ENCODE measurements around the gene KIAA1549.
"Not testable (repeated sequence)": the region's sequence is repeated elsewhere in the genome, so short reads cannot be mapped to it uniquely, and the experiment has no call there.

The KIAA1549 gene

DNA sequence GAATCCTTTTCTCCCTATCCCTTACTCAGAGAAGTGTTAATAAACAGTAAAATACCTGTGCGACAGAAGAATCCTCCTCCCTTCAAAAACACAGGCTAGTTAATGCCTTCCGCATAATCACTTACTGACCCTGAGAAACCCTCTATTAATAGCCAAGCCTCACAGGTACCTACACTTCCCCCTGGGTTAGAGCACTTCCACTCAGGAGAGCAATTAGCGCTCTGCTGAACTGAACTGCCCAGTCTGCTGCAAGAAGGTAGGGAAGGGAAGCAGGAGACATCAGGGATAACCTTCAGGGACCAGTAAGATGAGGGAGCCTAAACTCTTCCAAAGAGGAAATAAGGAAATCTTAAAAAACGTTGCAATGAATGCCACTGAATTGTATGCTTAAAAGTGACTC, 39.6 kb downstream of the KIAA1549 start:
- no peak for DNase-seq (ENCODE audit: low spot score)

DNA sequence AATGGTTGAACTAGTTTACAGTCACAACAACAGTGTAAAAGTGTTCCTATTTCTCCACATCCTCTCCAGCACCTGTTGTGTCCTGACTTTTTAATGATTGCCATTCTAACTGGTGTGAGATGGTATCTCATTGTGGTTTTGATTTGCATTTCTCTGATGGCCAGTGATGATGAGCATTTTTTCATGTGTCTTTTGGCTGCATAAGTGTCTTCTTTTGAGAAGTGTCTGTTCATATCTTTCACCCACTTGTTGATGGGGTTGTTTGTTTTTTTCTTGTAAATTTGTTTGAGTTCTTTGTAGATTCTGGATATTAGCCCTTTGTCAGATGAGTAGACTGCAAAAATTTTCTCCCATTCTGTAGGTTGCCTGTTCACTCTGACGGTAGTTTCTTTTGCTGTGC, 40.6 kb downstream of the KIAA1549 start:
- DNase-seq (ENCODE audit: low spot score): not testable (repeated sequence)

GRCh38 chr7:138937484-138937883, 43.7 kb downstream of the KIAA1549 start:
- DNase-seq (ENCODE audit: low spot score): no peak

- DNase-seq (ENCODE audit: low spot score): no peak
These were observed 45.7 kb downstream of the KIAA1549 start for GRCh38 chr7:138935465-138936011.

DNA sequence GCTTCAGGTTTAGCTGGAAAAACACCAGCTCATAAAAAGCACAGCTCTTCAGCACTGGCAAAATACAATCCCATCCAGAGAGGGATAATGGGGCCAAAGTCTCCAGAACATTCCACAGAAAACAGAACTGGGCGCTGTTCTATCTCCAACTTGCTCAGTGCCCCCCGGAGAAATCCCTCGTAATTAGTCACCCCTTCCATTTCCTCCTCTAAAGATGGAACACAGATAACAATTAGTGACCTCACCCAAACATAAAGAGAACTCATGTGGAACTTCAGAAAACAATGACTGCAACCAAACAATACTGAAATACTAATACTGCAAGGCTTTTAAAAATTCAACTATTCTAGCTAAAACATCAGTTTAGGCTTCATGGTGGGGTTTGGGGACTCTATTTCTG, 46.3 kb downstream of the KIAA1549 start:
- no peak for DNase-seq (ENCODE audit: low spot score)

DNA sequence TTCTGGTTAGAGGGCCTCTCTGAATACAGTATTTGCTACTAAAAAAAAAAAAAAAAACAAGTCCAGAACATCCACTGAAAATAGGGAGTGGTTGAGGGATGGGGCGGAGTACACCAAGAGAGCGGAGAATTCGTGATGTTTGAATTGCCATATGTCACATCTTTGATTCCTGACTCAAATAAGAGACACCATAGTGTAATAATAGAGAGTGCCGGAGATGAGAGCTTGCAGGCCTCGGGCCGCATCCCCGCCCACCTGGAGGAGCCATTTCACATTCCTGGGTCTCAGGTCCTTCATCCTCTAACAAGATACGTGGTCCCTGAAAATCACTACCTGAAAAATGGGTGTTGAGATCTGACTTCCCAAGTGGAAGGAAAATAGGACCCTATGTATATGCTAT, 46.8 kb downstream of the KIAA1549 start:
- no peak for DNase-seq (ENCODE audit: low spot score)

DNA sequence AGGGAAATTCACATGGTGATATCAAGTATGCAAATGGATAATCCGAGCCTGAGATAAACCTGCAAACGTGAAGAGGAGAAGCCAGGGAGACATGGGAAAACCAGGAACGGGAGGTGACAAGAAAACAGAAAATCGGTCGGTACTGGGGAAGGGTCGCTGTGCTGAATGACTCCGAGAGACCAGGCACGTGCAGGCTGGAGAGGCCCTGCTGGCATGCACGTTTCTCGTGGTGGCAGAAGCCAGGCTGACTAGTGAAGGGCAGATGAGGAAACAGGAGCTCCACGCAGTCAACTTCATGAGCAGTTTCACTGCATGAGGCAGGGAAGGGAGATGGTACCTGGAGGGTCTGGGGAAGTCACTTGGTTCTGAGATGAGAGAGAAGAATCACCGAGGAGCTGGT, 48.3 kb downstream of the KIAA1549 start:
- no peak for DNase-seq (ENCODE audit: low spot score)

DNA sequence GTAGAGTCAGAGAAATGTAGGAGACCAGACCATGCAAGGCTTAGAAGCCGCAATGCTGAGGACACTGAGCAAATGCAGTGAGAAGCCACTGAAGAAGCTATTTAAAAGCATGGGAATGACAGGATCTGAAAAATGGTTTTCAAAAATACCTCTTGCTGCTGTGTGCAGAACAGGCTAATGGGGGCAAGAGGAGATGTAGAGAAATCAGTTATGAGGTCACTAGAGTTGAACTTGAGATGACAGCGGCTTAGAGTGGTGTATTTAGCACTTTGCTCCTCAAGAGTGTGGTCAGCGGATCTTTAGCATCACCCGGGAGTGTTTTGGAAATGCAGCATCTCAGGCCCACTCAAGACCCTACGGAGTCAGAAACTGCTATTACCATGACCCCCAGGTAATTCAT, 48.8 kb downstream of the KIAA1549 start:
- DNase-seq (ENCODE audit: low spot score): no peak

- no peak for DNase-seq (ENCODE audit: low spot score)
These were observed 51.2 kb downstream of the KIAA1549 start for GRCh38 chr7:138929969-138930368.

- no peak for DNase-seq (ENCODE audit: low spot score)
These were observed 55.0 kb downstream of the KIAA1549 start for GRCh38 chr7:138926241-138926612.

- DNase-seq (ENCODE audit: low spot score): peak; percentile 9
These were observed 56.5 kb downstream of the KIAA1549 start for GRCh38 chr7:138924501-138925225.

- no peak for DNase-seq (ENCODE audit: low spot score)
These were observed 59.9 kb downstream of the KIAA1549 start for GRCh38 chr7:138921277-138921676.

- no peak for DNase-seq (ENCODE audit: low spot score)
These were observed 61.3 kb downstream of the KIAA1549 start for GRCh38 chr7:138919911-138920310.

- no peak for DNase-seq (ENCODE audit: low spot score)
These were observed 62.0 kb downstream of the KIAA1549 start for GRCh38 chr7:138919216-138919615.

GRCh38 chr7:138918756-138919155, 62.4 kb downstream of the KIAA1549 start:
- no peak for DNase-seq (ENCODE audit: low spot score)

- no peak for DNase-seq (ENCODE audit: low spot score)
These were observed 63.0 kb downstream of the KIAA1549 start for GRCh38 chr7:138918176-138918575.

DNA sequence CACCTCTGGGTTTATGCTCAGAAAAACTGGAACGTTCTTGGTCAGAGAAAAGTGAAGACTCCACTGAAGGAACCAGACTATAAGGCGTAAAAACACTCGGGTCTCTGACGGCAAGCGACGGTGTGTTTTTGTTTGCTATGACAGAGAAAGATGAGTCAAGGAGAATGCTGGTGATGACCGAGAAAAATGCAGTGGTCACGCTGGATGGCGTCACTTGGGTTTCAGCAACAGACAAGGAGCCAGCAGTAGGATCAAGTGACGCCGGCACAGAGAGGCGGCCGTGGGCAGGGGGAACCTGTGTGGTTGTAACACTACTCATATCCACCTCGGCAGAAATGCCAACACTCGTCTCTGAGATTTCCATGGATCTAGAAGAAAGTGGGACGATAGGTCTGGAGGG, 63.4 kb downstream of the KIAA1549 start:
- no peak for DNase-seq (ENCODE audit: low spot score)

GRCh38 chr7:138916731-138917130, 64.5 kb downstream of the KIAA1549 start:
- DNase-seq (ENCODE audit: low spot score): no peak

DNA sequence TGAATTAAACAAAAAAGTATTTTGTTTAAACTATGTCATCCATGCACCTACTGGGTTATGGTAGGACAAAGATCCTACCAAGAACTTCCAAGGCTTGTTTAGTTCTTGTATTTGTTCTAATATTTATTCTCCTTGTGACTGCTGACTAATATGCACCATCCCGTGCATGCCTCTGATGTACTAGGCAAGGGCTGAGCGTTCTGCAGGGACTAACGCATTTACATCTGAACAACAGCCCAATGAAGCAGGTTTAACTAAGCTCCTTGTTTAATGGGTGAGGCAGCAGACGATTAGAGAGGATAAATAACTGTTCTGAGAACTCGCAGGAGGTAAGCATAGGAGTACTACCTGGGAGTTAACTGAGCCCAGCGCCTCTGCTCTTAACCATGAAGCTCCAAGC, 64.9 kb downstream of the KIAA1549 start:
- no peak for DNase-seq (ENCODE audit: low spot score)

DNA sequence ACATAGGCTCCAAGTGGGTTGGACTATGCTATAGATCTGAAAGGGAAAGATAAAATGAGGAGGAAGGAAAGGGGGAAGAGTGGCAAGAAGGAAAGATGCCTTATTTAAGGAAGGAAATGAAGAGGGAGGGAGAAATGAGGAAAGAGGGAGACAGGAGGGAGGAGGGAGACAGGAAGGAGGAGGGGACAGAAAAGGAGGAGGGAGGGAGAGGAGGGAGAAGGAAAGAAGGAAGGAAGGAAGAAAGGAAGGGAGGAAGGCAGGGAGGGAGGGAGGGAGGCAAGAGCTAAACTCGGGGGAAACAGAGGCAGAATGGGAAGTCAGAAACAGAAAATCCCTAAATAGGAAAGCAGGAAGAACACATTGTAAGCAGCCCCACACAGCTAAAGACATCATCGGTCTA, 67.4 kb downstream of the KIAA1549 start:
- no peak for DNase-seq (ENCODE audit: low spot score)

GRCh38 chr7:138911007-138911406, 70.2 kb downstream of the KIAA1549 start:
- DNase-seq (ENCODE audit: low spot score): no peak

DNA sequence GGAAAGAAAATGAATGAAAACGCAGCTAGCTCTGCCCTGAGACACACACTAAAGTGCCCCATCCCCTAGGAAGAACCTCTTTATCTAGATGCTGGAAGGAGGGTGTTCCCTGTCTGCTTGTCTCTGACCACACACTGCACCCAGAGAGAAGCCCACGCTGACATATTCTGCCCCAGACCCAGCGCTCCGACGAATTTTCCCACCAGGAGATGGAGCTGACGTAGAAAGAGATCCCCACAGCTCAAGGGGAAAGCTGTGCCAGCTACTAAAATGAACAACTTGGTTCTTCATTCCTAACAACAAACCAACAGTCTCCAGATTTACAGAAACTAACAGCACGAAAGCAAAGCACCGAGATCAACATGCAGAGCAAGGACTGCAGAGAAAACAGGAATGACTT, 73.3 kb downstream of the KIAA1549 start:
- DNase-seq (ENCODE audit: low spot score): peak; percentile 15

DNA sequence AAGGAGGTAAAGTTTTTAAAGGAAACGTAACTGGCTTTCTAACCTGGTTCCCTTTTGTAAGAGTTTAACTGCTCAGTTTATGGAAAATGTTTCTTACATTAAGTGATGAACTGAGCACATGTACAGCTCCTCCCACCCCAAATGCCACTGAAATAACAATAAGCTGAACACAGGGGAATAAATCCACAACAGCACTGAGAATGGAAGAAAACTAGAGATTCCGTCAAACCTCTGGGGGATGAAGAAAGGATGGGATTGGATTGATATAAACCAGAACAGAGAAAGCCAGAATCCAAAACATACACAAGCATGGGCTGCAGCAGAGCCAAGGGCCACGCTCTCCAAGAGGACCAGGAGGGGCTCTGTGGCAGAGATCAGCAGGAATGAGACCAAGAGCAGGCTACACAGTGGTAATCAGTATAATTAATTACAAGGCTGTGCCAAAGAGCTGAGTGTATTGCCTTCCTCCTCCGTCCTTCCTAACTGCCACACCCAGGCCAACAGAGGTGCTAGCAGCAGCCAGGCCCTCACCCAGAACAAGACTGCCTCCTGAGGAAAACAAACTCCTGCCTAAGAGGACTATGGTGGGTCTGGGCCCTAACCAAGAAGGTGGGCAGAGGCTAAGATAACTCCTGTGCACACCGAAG, 73.9 kb downstream of the KIAA1549 start:
- no peak for DNase-seq (ENCODE audit: low spot score)
